IPS-18a (cell line): ENCODE measurements around the gene ATP8B4.

ENCODE experiments used
- H3K27ac ChIP-seq: one replicate; pipeline ENCODE4 v1.5.1; 2013; ENCODE audit warnings: low read length
- H3K27me3 ChIP-seq: one replicate; pipeline ENCODE4 v1.6.1; 2013; ENCODE audit warnings: mild to moderate bottlenecking, low read length; ENCODE audit not compliant: control insufficient read depth, insufficient read depth
- H3K36me3 ChIP-seq: one replicate; pipeline ENCODE4 v1.6.1; 2013; ENCODE audit warnings: low read depth, low read length; ENCODE audit not compliant: control insufficient read depth
- H3K4me1 ChIP-seq: one replicate; pipeline ENCODE4 v1.6.1; 2013; ENCODE audit warnings: low read depth, low read length; ENCODE audit not compliant: control insufficient read depth
- H3K4me3 ChIP-seq: one replicate; pipeline ENCODE4 v1.5.1; 2013; ENCODE audit warnings: low read length
- H3K9ac ChIP-seq: one replicate; pipeline ENCODE4 v1.6.1; 2013; ENCODE audit warnings: mild to moderate bottlenecking, low read length, moderate library complexity
- H3K9me3 ChIP-seq: one replicate; pipeline ENCODE4 v1.6.1; 2013; ENCODE audit warnings: low read depth, low read length; ENCODE audit not compliant: control insufficient read depth

Gene ATP8B4

DNA sequence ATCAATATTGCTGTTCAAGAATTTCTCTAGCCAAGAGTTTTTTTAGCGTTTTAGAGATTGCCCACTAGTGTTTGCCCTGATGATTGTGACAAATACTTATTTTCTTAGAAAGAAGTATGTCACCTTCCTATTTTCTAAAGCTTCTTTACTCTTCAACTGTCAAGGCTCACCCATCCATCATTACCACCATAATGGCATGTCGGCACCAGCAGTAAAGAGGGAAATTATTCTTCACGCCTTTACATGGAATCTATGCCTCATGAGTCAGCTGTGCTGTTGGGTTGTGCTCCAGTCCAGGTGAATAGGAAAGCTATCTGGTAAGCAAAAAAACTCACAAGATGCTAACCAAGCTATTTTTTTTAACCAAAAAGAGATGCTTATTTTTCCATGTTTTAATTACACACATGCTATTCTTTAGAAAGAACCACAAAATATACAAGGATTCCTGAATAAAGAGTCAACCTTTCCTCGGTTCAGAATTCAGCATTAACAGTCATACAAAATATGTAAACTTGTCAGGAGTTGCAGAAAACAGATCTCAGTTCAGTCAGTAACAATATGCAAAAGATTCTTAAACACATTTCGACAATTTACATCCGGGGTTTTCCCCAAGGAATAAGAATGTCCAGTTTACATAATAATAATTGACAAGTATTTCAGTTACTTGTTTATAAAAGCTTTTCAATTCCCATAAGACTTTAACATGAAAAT, 128.0 kb downstream of the ATP8B4 start:
- no peaks in the 10 kb centered on the region for H3K36me3 ChIP-seq
- no peaks in the 10 kb centered on the region for H3K9me3 ChIP-seq
- no peaks in the 10 kb centered on the region for H3K4me1 ChIP-seq
- H3K9ac ChIP-seq: no peak overlapping the region
- H3K4me3 ChIP-seq: no peak overlapping the region
- H3K27me3 ChIP-seq: no peaks in the 10 kb centered on the region
- no peak overlapping the region for H3K27ac ChIP-seq

DNA sequence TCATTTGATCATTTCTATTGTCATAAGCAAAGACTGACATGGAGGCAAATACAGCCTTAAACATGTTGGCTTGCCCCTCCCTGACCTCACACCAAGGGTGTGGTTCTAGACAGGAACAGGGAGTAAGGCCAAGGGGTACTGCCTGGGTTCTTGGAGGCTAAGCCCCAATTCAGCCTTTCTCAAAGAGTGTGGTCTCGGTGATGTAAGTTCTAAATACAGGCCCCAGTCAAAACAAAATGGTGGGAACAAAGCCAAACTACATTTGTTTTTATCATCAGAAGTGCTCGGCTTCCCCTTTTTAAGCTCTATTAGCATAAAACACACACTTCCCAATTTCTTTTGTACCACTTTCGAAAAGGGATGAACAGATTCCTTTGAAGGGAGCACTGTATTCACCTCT, 129.5 kb downstream of the ATP8B4 start:
- Histone ChIP-seq H3K9me3 (no peaks in the 10 kb centered on the region), H3K4me1 (no peaks in the 10 kb centered on the region), H3K4me3 (no peak overlapping the region), H3K27me3 (no peaks in the 10 kb centered on the region), H3K27ac (no peak overlapping the region), H3K9ac (no peak overlapping the region), H3K36me3 (no peaks in the 10 kb centered on the region)

DNA sequence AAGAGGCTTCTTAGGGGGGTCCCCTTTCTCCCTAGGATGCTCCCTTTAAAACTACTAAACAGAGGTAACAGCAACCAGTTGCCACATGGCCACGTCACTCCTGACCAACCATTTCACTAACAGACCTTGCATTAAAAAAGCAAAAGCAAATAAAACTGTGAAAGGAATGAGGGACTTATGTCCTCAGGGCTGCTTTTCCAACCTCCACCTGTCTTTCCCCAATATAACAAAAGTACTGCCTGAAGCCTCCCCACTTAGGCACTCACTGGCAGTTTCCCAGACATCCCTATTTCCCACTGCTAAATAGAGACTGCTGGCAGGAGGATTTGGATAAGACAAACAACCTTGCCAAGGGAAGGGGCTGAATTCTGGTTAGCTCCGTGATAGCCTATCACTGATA, 130.3 kb downstream of the ATP8B4 start:
- Histone ChIP-seq H3K9ac (no peak overlapping the region), H3K27me3 (no peaks in the 10 kb centered on the region), H3K36me3 (no peaks in the 10 kb centered on the region), H3K4me1 (no peaks in the 10 kb centered on the region), H3K9me3 (no peaks in the 10 kb centered on the region), H3K27ac (no peak overlapping the region), H3K4me3 (no peak overlapping the region)

DNA sequence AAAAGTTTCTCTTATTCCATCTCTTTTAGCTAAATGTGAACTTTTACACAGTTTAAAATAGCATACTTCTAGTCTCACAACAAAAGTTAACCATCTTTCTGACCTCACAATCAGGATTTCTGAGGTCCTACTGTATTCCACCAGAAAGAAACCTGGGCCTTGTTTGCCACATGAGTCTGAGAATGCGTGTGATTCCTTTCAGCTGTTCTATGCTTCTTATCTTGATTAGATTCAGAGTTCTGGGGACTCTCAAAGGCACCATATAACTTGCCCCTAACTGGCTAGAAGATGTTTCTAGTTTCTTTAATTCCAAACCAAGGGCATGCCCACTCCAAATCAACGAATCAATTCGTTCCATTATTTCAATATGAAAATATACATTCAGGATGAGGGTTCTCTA, 131.1 kb downstream of the ATP8B4 start:
- Histone ChIP-seq H3K27ac (no peak overlapping the region), H3K9ac (no peak overlapping the region), H3K36me3 (no peaks in the 10 kb centered on the region), H3K9me3 (no peaks in the 10 kb centered on the region), H3K27me3 (no peaks in the 10 kb centered on the region), H3K4me1 (no peaks in the 10 kb centered on the region), H3K4me3 (no peak overlapping the region)

DNA sequence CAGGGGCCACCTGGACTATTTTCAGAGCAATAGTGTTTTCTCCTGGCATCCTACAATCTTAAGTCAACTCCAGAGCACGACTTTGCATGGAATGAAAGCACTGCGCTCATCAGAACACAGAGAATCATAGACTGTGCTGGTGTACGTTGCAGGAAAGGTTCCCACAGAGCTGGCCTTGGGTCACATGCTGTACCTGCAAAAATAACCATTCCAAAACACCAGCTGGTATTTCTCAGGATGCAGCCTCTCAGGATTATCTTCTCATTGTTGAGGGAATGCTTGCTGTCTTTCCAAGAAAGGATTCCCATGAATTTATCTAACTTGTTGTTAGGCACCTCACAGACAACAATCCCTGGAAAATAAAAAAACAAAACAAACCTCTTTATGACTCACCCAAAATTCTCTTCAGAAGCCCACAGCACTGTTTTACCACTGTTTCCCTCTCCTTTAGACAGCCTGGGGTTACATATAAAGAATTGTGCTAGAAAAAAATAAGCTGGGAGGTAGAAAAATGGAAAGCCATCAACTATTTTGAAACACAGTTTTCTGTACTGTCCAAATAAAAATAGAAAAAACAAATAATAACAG, 131.7 kb downstream of the ATP8B4 start:
- H3K4me1 ChIP-seq: no peaks in the 10 kb centered on the region
- no peaks in the 10 kb centered on the region for H3K27me3 ChIP-seq
- no peaks in the 10 kb centered on the region for H3K36me3 ChIP-seq
- no peak overlapping the region for H3K27ac ChIP-seq
- H3K9me3 ChIP-seq: no peaks in the 10 kb centered on the region
- H3K9ac ChIP-seq: no peak overlapping the region
- H3K4me3 ChIP-seq: no peak overlapping the region

DNA sequence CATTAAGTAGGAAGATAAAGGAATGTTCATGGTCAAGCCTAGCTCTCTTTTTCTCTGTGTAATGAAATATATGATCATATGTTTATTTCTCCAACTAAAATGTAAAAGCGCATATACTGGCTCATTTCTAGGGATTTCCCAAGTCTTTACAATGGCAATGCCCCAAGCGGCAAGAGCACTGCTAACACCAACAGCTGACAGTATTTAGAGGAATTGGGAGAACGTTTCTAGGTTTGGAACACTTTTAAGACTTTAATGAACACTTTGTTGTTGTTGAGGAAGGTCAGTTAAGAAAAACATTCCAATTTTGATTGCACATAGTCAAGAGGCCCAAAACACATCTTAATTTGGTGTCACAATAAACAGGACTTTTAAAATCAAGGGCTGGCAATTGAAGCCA, 132.7 kb downstream of the ATP8B4 start:
- Histone ChIP-seq H3K9ac (no peak overlapping the region), H3K36me3 (no peaks in the 10 kb centered on the region), H3K27ac (no peak overlapping the region), H3K27me3 (no peaks in the 10 kb centered on the region), H3K4me1 (no peaks in the 10 kb centered on the region), H3K4me3 (no peak overlapping the region), H3K9me3 (no peaks in the 10 kb centered on the region)

DNA sequence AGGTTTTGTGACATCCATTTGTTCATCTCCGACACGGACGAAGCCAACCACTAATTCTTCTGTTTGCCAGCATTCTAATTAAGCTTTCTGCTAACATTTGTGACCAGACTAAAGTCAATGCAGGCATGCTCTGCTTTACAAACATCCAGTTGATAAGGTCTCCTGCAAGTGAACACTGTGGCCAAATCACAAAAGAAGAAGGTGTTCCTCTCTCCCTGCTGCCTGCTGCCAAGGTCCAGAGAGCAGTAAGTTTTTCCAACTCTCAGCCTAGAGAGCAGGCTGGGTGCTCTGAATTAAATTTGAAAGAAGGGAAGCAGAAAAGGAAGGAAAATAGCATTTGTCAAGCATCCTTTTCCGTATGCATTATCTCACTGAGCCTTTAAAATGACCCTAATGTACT, 133.6 kb downstream of the ATP8B4 start:
- H3K4me1 ChIP-seq: no peaks in the 10 kb centered on the region
- H3K27ac ChIP-seq: no peak overlapping the region
- H3K36me3 ChIP-seq: no peaks in the 10 kb centered on the region
- no peaks in the 10 kb centered on the region for H3K27me3 ChIP-seq
- no peak overlapping the region for H3K9ac ChIP-seq
- H3K4me3 ChIP-seq: no peak overlapping the region
- no peaks in the 10 kb centered on the region for H3K9me3 ChIP-seq

DNA sequence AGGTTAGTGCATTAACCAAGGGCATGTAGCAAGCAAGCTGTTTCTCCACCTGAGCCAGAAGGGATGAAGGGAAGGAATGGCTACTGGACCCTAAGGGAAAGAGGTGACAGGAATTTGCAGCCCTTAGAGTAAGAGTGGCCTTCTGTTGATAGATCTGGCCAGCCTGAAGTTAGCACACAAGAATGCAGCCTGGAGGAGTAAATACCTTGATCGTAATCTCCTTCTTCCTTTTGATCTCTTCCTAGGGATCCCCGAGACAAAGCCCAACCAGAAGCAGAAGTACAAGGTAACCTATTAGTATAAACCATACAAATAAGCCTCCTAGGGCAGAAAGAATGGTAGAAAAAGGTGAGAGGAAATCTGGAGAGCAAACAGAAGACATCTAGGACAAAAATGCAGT, 134.6 kb downstream of the ATP8B4 start:
- Histone ChIP-seq H3K4me3 (no peak overlapping the region), H3K36me3 (no peaks in the 10 kb centered on the region), H3K27ac (no peak overlapping the region), H3K27me3 (no peaks in the 10 kb centered on the region), H3K9ac (no peak overlapping the region), H3K4me1 (no peaks in the 10 kb centered on the region), H3K9me3 (no peaks in the 10 kb centered on the region)

DNA sequence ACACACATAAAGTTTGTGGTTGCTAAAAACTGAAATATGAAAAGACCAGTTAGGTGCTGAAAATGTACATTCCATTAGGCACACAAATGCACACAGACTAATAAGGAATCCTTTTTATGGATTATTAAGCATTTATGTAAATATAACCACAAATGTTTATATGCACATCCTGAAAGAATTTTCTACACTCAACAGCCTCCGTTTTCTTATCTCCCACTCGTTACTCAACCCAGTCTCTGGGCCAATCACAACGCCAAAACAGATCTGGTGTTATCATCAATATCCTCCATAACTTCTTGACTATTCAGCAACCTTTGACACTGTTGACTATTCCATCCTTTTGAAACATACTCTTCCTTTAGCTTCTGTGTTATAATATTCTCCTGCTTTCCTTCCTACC, 136.4 kb downstream of the ATP8B4 start:
- Histone ChIP-seq H3K27me3 (no peaks in the 10 kb centered on the region), H3K9me3 (no peaks in the 10 kb centered on the region), H3K4me1 (no peaks in the 10 kb centered on the region), H3K4me3 (no peak overlapping the region), H3K9ac (no peak overlapping the region), H3K27ac (no peak overlapping the region), H3K36me3 (no peaks in the 10 kb centered on the region)

DNA sequence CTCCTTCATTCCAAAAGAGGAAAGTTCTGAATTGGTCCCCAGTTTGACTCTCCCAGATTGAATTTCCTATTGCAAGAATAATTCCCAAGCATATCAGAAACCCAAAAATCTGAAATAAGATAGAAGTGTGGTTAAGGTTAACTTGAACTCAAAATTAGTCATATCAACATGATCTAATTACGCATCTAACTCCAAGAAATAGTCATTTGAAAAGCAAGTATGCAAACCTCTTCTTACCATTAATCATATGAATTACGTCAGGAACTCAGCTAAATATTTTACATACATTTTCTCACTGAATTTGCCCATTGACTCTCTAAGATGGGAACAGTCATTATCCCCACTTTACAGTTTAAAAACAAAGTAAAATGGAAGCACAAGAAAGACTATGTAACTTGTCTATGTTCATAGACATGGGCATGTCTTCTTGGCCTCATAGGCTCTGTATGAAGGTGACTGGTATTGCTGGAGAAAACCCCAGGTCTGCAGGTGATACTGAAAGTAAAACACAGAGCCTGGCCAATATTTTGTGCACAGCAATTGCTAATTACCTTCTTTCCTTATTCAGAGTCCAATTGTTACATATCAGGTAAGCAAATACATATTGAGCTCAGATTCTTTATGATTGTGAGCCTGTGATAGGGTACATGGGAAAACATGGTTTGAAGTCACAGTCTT, 139.2 kb downstream of the ATP8B4 start:
- Histone ChIP-seq H3K27ac (no peak overlapping the region), H3K9ac (no peak overlapping the region), H3K9me3 (no peaks in the 10 kb centered on the region), H3K36me3 (no peaks in the 10 kb centered on the region), H3K4me1 (no peaks in the 10 kb centered on the region), H3K4me3 (no peak overlapping the region), H3K27me3 (no peaks in the 10 kb centered on the region)

DNA sequence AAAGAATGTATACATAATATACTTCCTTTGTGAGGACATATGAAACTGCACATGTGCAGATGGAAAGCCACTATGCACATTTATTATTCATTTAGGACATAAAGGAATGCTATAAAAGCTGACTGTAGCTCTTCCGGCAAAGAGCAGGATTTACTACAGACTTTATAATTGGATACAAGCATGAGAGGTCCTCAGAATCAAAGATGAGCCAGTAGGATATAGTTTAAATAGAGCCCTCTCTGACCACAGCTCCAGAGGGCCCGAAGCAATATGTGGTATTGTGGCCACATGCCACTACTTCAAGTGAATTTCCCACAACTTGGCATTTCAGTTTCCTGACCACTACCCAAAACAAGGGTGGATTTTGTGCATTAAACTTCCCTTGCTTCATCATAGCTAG, 140.9 kb downstream of the ATP8B4 start:
- no peak overlapping the region for H3K4me3 ChIP-seq
- H3K9ac ChIP-seq: no peak overlapping the region
- H3K27ac ChIP-seq: no peak overlapping the region
- no peaks in the 10 kb centered on the region for H3K9me3 ChIP-seq
- no peaks in the 10 kb centered on the region for H3K27me3 ChIP-seq
- no peaks in the 10 kb centered on the region for H3K36me3 ChIP-seq
- no peaks in the 10 kb centered on the region for H3K4me1 ChIP-seq

DNA sequence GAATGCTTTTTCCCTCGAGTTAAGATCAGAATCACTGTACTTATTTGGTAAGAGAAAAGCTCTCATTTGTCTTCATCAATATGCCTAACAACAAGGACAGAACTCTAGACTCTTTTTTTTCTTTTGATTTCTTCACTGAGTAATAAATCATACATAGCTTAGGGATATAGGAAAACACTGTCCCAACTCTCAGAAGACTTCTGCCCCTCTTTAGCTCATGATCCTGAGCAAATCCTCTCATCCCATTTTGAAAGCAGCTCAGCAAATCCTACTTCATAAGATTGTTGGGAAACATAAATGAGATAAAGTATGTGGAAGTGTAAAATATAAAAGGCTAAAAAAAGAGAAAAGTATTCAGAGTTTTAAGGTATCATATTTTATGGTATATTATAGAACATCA, 141.7 kb downstream of the ATP8B4 start:
- no peaks in the 10 kb centered on the region for H3K4me1 ChIP-seq
- H3K4me3 ChIP-seq: no peak overlapping the region
- no peak overlapping the region for H3K27ac ChIP-seq
- no peaks in the 10 kb centered on the region for H3K9me3 ChIP-seq
- H3K27me3 ChIP-seq: no peaks in the 10 kb centered on the region
- no peaks in the 10 kb centered on the region for H3K36me3 ChIP-seq
- no peak overlapping the region for H3K9ac ChIP-seq
